ENCODE results near the gene FZD10. TPM values are rescaled to one million over a fixed set of nuclear protein-coding genes. Genes with fewer than 3 reads are reported as not detected.

The FZD10 gene
- under 0.01 and 0.12 TPM in 2 replicates for total RNA-seq

GRCh38 chr12:130162267-130162666, at the start of gene FZD10:
Gene FZD10 (plus strand): TSS chr12:130162464. CDS start chr12:130162943, 479 bp downstream.

Other genes starting within 250 kb of the FZD10 start
- not detected in 2 replicates for gene PIWIL1, start 175.4 kb downstream of the FZD10 start, total RNA-seq